GM23338 (cell line): Measurements from ENCODE around the gene TUBG1. TPM values are rescaled to one million over a fixed set of nuclear protein-coding genes. Genes with fewer than 3 reads are reported as not detected.

ENCODE experiments used
- ATAC-seq: fragments of 200-7000 bp; cut with Tn5 transposase; 3 replicates; pipeline ENCODE4 v1.9.1; 2020
- DNase-seq: peaks from one replicate; pipeline ENCODE4 v3.0.0-alpha.2; 2015; ENCODE audit warnings: low spot score
- H2AFZ ChIP-seq: fragments of 200-600 bp; sonication (generic); 2 replicates; pipeline ENCODE4 v1.8.0; 2016; ENCODE audit warnings: antibody characterized with exemption, mild to moderate bottlenecking, moderate library complexity
- H3F3A ChIP-seq: fragments of 200-600 bp; sonication (generic); replicated peaks from 2 replicates; pipeline ENCODE4 v1.8.0; 2017; ENCODE audit warnings: antibody characterized with exemption, mixed run types, low read depth
- H3K27ac ChIP-seq: fragments of 200-600 bp; sonication (generic); 2 replicates; pipeline ENCODE4 v1.6.1; 2016; ENCODE audit warnings: low read depth
- H3K27me3 ChIP-seq: fragments of 200-600 bp; sonication (generic); 2 replicates; pipeline ENCODE4 v1.8.0; 2016; ENCODE audit warnings: mild to moderate bottlenecking, mixed run types, moderate library complexity; ENCODE audit not compliant: insufficient read depth
- H3K36me3 ChIP-seq: fragments of 200-600 bp; sonication (generic); 2 replicates; pipeline ENCODE4 v1.8.0; 2016; ENCODE audit warnings: mild to moderate bottlenecking; ENCODE audit not compliant: insufficient read depth
- H3K4me1 ChIP-seq: fragments of 200-600 bp; sonication (generic); 2 replicates; pipeline ENCODE4 v1.8.0; 2016; ENCODE audit warnings: mild to moderate bottlenecking, moderate library complexity; ENCODE audit not compliant: insufficient read depth
- H3K4me2 ChIP-seq: fragments of 200-600 bp; sonication (generic); 2 replicates; pipeline ENCODE4 v1.7.1; 2017; ENCODE audit warnings: mixed run types
- H3K4me3 ChIP-seq: fragments of 200-600 bp; sonication (generic); 2 replicates; pipeline ENCODE4 v1.6.1; 2016; ENCODE audit warnings: mixed run types
- H3K79me2 ChIP-seq: fragments of 200-600 bp; sonication (generic); replicated peaks from 2 replicates; pipeline ENCODE4 v1.8.0; 2017; ENCODE audit warnings: mild to moderate bottlenecking; ENCODE audit not compliant: insufficient read depth
- H3K9me2 ChIP-seq: fragments of 200-600 bp; sonication (generic); 2 replicates; pipeline ENCODE4 v1.8.0; 2017; ENCODE audit not compliant: insufficient read depth
- H4K20me1 ChIP-seq: fragments of 200-600 bp; sonication (generic); replicated peaks from 2 replicates; pipeline ENCODE4 v1.8.0; 2017; ENCODE audit warnings: mild to moderate bottlenecking; ENCODE audit not compliant: insufficient read depth
- H3K27ac Mint-ChIP-seq: 2 replicates; pipeline ENCODE4 v1.8.0; 2020; ENCODE audit warnings: inconsistent platforms, mild to moderate bottlenecking, moderate library complexity, mixed read lengths
- H3K27me3 Mint-ChIP-seq: 3 replicates; pipeline ENCODE4 v1.8.0; 2022; ENCODE audit warnings: low read depth, mild to moderate bottlenecking, moderate library complexity, mixed read lengths, inconsistent platforms; ENCODE audit not compliant: insufficient read depth, poor library complexity
- H3K36me3 Mint-ChIP-seq: 3 replicates; pipeline ENCODE4 v1.8.0; 2021; ENCODE audit warnings: low read depth, mild to moderate bottlenecking, inconsistent platforms, moderate library complexity, mixed read lengths
- H3K4me1 Mint-ChIP-seq: 3 replicates; pipeline ENCODE4 v1.8.0; 2020; ENCODE audit warnings: mild to moderate bottlenecking, inconsistent platforms, mixed read lengths
- H3K4me3 Mint-ChIP-seq: 3 replicates; pipeline ENCODE4 v1.8.0; 2021; ENCODE audit warnings: moderate library complexity, mild to moderate bottlenecking, inconsistent platforms, mixed read lengths
- H3K9me3 Mint-ChIP-seq: 3 replicates; pipeline ENCODE4 v1.8.0; 2020; ENCODE audit warnings: moderate library complexity, mild to moderate bottlenecking, inconsistent platforms, mixed read lengths
- CREB1 ChIP-seq: fragments of 250-450 bp; sonication (Bioruptor Pico); IDR thresholded peaks from 2 replicates; pipeline ENCODE4 v1.5.0; 2020; ENCODE audit warnings: low read depth, mild to moderate bottlenecking, moderate library complexity
- CTCF ChIP-seq, 2 experiments: fragments of 200-600 bp in 1 of 2; sonication (generic) in 1 of 2; conservative IDR thresholded peaks; 2 replicates each; pipeline versions ENCODE4 v1.5.1 to v1.6.1; 2016 to 2017; ENCODE audit warnings: antibody characterized with exemption in 2 of 2, low read depth in 2 of 2, mild to moderate bottlenecking in 2 of 2, moderate library complexity in 1 of 2
- ETS1 ChIP-seq: IDR thresholded peaks from 2 replicates; pipeline ENCODE4 v1.6.1; 2016; ENCODE audit warnings: antibody characterized with exemption
- EZH2 ChIP-seq: fragments of 200-600 bp; sonication (generic); IDR thresholded peaks from one replicate; pipeline ENCODE4 v1.8.0; 2017; ENCODE audit warnings: antibody characterized with exemption, mild to moderate bottlenecking, low read depth; ENCODE audit not compliant: unreplicated experiment
- EZH2phosphoT487 ChIP-seq: fragments of 200-600 bp; sonication (generic); IDR thresholded peaks from one replicate; pipeline ENCODE4 v1.8.1; 2018; ENCODE audit warnings: antibody characterized with exemption; ENCODE audit not compliant: unreplicated experiment
- JUNB ChIP-seq: IDR thresholded peaks from one replicate; pipeline ENCODE4 v1.6.1; 2016; ENCODE audit warnings: antibody characterized with exemption; ENCODE audit not compliant: unreplicated experiment
- POLR2AphosphoS5 ChIP-seq: IDR thresholded peaks from 2 replicates; pipeline ENCODE4 v1.6.1; 2016; ENCODE audit warnings: antibody characterized with exemption, low read depth
- REST ChIP-seq: IDR thresholded peaks from one replicate; pipeline ENCODE4 v1.6.1; 2018; ENCODE audit warnings: antibody characterized with exemption; ENCODE audit not compliant: unreplicated experiment
- STAT1 ChIP-seq: IDR thresholded peaks from one replicate; pipeline ENCODE4 v1.6.1; 2016; ENCODE audit warnings: antibody characterized with exemption; ENCODE audit not compliant: unreplicated experiment
- ZNF114 ChIP-seq: fragments of 250-450 bp; sonication (Bioruptor Pico); IDR thresholded peaks from 2 replicates; pipeline ENCODE4 v1.5.0; 2020; ENCODE audit warnings: mild to moderate bottlenecking, moderate library complexity
- ZNF331 ChIP-seq: fragments of 250-450 bp; sonication (Bioruptor Pico); IDR thresholded peaks from 2 replicates; pipeline ENCODE4 v1.5.0; 2020; ENCODE audit warnings: low read depth, mild to moderate bottlenecking, moderate library complexity
- ZNF462 ChIP-seq: fragments of 250-450 bp; sonication (Bioruptor Pico); IDR thresholded peaks from 2 replicates; pipeline ENCODE4 v1.5.0; 2020; ENCODE audit warnings: mild to moderate bottlenecking, moderate library complexity
- polyA plus RNA-seq: library from polyadenylated mRNA; unstranded; fragments of >200 nt; fragmentation: Nextera tagmentation; extraction: Ambion mirVana; gene quantifications from 2 replicates; pipeline ENCODE4 v1.2.1, GENCODE V29; 2016
- total RNA-seq: library from RNA; depleted of rRNA; stranded (reverse); fragments of >200 nt; shearing (Covaris generic); gene quantifications from 2 replicates; pipeline ENCODE4 v1.2.3, GENCODE V29; 2014

TUBG1 gene
- total and polyA plus RNA-seq, 2 experiments from 2014 or later = 101 to 117 TPM

GRCh38 chr17:42578282-42578869 lies 31.1 kb upstream of the TUBG1 start:
- H3K27me3 Mint-ChIP-seq = peaks cover 14% of the 10 kb centered on the region
- H3K79me2 ChIP-seq = peaks cover 17% of the 10 kb centered on the region
- H3K27ac Mint-ChIP-seq = peak overlapping the region; percentile 93
- H3K4me1 Mint-ChIP-seq = peaks cover 21% of the 10 kb centered on the region
- peaks cover 55% of the 10 kb centered on the region for H3K36me3 Mint-ChIP-seq
- H3F3A ChIP-seq = peaks cover 34% of the 10 kb centered on the region
- H3K9me3 Mint-ChIP-seq = no peaks in the 10 kb centered on the region
- peak overlapping the region; percentile 85 for H3K4me2 ChIP-seq
- no peak for TF ChIP-seq POLR2AphosphoS5
- TF ChIP-seq JUNB = no peak
- TF ChIP-seq CREB1 = 0 out of 2 replicates have a peak, but pooled peaks have one; percentile 37
- peak; percentile 73 to 85 for TF ChIP-seq CTCF (conservative IDR thresholded peaks at IDR 0.05; ENCODE audit: low read depth in 2 of 2)
- TF ChIP-seq STAT1 = no peak
- no peak for TF ChIP-seq ZNF462
- TF ChIP-seq ZNF114 (CRISPR knock-in tag) = no peak
- TF ChIP-seq EZH2phosphoT487 = no peak
- no peak for TF ChIP-seq ETS1
- no peak for TF ChIP-seq ZNF331
- TF ChIP-seq EZH2 = no peak
- no peak for TF ChIP-seq REST
- peak overlapping the region; percentile 86 for H3K4me3 ChIP-seq
- ATAC-seq (peak; percentile 83), DNase-seq (peak; percentile 96)
- H3K27me3 ChIP-seq = no peaks in the 10 kb centered on the region
- no peaks in the 10 kb centered on the region for H3K9me2 ChIP-seq
- peak overlapping the region; percentile 79; the same call in 1 of the 2 replicates for H3K27ac ChIP-seq
- peaks cover 25% of the 10 kb centered on the region for H3K36me3 ChIP-seq
- peaks cover 8% of the 10 kb centered on the region for H3K4me1 ChIP-seq
- H2AFZ ChIP-seq = no peak overlapping the region; the same call in 1 of the 2 replicates
- H3K4me3 Mint-ChIP-seq = peak overlapping the region; percentile 93
- H4K20me1 ChIP-seq = peaks cover 10% of the 10 kb centered on the region; the same call in 1 of the 2 replicates
